GM18868 (cell line): ENCODE data around the gene TUBA1C.
"Not testable (repeated sequence)": the region's sequence is repeated elsewhere in the genome, so short reads cannot be mapped to it uniquely, and the experiment has no call there.

Experiments
- ATAC-seq: cut with Tn5 transposase; IDR thresholded peaks from one replicate; pipeline ENCODE4 v1.9.1; 2021; ENCODE audit warnings: mild to moderate bottlenecking, moderate library complexity; ENCODE audit not compliant: unreplicated experiment

Gene TUBA1C

DNA sequence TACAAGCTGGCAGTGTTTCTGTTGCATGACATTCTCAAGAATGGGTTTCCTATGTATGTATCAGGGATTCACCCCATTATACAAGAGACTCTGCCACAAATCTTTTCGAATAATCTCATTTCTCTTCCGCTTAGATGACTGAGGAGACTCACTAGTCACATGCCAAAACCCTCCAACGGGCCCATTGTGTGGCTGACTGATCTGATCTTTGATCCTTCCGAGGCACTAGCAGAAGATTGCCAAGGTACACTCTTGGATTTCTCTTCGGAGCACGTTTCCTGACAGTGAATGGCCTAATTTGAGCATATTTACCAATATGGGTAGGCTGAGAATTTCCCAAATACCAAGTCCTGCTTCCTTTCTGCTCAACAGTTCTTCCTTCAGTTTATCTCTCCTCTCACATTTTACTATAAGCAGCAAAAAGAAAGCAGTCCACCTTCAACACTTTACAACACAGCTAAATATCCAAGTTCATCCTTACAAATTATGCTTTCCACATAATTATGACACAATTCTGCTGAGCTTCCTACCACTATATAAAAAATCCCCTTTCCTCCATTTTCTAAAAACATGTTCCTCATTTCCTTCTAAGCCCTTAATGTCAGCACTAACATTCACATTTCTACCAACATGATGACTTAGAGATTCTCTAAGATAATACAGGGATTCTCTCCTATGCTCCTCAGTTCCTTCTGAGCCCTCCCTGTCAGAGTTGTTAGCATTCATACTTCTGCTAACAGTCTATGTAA, 41.1 kb downstream of the TUBA1C start:
- ATAC-seq = no peak

DNA sequence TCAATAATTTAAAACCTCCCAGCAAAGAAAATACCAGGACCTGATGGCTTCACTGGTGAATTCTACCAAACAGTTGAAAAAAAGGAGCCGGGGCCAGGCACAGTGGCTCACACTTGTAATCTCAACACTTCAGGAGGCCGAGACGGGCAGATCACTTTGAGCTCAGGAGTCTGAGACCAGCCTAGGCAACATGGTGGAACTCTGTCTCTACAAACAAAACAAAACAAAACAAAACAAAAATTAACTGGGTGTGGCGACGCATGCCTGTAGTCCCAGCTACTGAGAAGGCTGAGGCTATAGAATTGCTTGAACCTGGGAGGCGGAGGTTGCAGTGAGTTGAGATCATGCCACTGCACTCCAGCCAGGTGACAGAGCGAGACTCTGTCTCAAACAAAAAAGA, 44.5 kb downstream of the TUBA1C start:
- ATAC-seq = no peak

DNA sequence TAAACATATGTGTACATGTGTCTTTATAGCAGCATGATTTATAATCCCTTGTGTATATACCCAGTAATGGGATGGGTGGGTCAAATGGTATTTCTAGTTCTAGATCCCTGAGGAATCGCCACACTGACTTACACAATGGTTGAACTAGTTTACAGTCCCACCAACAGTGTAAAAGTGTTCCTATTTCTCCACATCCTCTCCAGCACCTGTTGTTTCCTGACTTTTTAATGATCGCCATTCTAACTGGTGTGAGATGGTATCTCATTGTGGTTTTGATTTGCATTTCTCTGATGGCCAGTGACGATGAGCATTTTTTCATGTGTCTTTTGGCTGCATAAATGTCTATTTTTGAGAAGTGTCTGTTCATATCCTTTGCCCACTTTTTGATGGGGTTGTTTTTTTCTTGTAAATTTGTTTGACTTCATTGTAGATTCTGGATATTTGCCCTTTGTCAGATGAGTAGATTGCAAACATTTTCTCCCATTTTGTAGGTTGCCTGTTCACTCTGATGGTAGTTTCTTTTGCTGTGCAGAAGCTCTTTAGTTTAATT, 45.6 kb downstream of the TUBA1C start:
- ATAC-seq = not testable (repeated sequence)

DNA sequence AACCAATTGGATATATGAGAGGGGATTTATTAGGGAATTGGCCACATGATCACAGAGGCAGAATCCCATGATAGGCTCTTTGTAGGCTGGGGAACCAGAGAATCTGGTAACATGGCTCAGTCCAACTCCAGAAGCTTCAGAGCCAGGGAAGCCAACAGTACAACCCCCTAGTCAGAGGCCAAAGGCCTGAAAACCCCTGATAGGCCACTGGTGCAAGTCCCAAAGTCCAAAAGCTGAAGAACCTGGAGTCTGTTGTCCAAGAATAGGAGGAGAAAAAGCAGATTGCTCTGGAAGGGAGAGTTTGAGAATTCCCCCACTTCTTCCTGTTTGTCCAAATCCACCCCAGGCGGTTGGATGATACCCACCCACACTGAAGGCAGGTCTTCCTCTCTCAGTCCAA, 49.9 kb downstream of the TUBA1C start:
- no peak for ATAC-seq

DNA sequence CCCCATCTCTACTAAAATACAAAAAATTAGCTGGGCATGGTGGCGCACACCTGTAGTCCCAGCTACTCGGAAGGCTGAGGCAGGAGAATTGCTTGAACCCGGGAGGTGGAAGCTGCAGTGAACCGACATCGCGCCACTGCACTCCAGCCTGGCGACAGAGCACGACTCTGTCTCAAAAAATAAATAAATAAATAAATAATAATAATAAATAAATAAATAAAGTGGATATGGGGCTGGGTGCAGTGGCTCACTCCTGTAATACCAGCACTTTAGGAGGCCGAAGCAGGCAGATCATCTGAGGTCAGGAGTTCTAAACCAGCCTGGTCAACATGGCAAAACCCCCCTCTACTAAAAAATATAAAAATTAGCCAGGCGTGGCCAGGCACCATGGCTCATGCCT, 52.2 kb downstream of the TUBA1C start:
- not testable (repeated sequence) for ATAC-seq

DNA sequence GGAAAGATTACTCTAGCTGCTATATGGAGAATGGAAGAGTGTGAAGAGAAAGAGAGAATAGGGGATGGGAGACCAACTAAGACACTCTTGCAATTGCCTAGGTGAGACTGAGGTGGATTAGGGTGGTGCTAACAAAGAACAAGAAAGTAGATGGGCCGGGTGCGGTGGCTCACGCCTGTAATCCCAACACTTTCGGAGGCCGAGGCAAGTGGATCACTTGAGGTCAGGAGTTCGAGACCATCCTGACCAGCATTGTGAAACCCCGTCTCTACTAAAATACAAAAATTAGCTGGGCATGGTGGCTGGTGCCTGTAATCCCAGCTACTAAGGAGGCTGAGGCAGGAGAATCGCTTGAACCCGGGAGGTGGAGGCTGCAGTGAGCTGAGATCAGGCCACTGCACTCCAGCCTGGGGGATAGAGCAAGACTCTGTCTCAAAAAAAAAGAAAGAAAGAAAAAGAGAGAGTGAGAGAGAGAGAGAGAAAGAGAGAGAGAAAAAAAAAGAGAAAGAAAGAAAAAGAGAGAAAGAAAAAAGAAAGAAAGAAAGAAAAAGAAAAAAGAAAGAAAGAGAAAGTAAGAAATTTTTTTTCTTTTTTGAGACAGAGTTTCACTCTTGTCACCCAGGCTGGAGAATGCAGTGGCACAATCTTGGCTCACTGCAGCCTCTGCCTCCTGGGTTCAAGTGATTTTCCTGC, 55.7 kb downstream of the TUBA1C start:
- ATAC-seq = not testable (repeated sequence)

DNA sequence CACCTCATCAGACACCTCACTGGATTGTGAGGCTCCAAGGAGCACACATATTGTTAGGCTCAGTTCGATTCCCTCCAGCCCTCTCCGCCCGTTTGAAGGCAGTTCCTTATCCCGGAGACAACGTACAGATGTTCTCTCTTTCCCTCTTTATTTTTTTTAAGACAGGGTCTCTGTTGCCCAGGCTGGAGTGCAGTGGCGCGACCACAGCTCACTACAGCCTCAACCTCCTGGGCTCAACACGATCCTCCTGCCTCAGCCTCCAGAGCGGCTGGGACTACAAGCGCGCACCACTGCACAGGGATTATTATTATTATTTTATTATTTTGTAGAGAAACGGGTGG, 57.5 kb downstream of the TUBA1C start:
- ATAC-seq = no peak

DNA sequence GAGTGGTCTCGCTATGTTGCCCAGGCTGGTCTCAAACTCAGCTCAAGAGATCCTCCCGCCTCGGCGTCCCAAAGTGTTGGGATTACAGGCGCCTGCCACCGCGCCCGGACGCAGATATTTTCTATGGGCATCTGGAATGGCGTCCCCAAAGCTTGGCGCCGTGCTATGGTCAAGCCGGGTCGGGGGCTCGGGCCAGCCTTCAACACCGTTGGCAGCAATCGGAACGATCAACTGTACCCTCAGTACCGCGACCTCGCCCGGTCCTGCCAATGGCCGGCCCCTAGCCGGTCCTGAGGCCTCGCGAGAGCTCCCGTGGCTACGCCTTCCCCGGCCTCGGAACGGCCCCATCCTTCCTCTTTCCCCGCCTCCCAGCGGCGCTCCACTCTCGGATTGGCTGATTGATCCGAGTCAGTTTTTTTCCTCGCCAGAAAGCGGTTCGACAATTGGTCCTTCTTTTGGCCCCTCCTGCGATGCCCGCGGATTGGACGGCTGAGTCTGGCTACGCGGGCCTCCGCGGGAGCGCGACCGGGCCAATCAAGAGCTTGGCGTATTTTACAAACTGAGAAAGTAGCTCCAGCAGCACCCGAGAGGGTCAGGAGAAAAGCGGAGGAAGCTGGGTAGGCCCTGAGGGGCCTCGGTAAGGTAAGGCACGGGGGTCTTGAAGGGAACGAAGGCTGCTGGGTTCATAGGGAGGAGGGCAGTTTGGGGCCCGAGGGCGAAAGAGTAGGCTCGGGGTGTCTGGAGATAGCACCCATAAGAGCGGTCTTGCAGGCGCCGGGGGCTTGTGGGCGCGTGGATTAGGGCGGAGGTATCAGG, 58.0 kb downstream of the TUBA1C start, which contains the start of gene TROAP:
TROAP (plus strand) TSS at position 548 of the 816 bp plus-strand sequence. CDS start 354 bp downstream, outside the sequence.
- ATAC-seq = peak; percentile 97

DNA sequence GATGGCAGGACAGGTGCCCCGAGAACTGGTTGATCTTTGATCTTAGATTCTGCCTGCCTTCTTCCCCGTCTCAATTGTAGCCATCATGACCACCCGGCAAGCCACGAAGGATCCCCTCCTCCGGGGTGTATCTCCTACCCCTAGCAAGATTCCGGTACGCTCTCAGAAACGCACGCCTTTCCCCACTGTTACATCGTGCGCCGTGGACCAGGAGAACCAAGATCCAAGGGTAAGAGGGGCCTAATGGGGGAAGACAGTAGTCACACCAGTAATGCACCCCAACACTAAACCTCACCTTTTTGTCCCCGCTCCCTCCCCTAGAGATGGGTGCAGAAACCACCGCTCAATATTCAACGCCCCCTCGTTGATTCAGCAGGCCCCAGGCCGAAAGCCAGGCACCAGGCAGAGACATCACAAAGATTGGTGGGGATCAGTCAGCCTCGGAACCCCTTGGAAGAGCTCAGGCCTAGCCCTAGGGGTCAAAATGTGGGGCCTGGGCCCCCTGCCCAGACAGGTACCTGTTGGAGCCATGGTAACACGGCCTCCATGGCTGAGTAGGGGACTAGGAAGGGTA, 58.7 kb downstream of the TUBA1C start:
- no peak for ATAC-seq
